GM23338 (cell line): ENCODE data around the gene CACNA1F. TPM values are rescaled to one million over a fixed set of nuclear protein-coding genes. Genes with fewer than 3 reads are reported as not detected.

Experiments
- ATAC-seq: fragments of 200-7000 bp; cut with Tn5 transposase; 3 replicates; pipeline ENCODE4 v1.9.1; 2020
- DNase-seq: peaks from one replicate; pipeline ENCODE4 v3.0.0-alpha.2; 2015; ENCODE audit warnings: low spot score
- H2AFZ ChIP-seq: fragments of 200-600 bp; sonication (generic); 2 replicates; pipeline ENCODE4 v1.8.0; 2016; ENCODE audit warnings: antibody characterized with exemption, mild to moderate bottlenecking, moderate library complexity
- H3F3A ChIP-seq: fragments of 200-600 bp; sonication (generic); replicated peaks from 2 replicates; pipeline ENCODE4 v1.8.0; 2017; ENCODE audit warnings: antibody characterized with exemption, mixed run types, low read depth
- H3K27ac ChIP-seq: fragments of 200-600 bp; sonication (generic); 2 replicates; pipeline ENCODE4 v1.6.1; 2016; ENCODE audit warnings: low read depth
- H3K27me3 ChIP-seq: fragments of 200-600 bp; sonication (generic); 2 replicates; pipeline ENCODE4 v1.8.0; 2016; ENCODE audit warnings: mild to moderate bottlenecking, mixed run types, moderate library complexity; ENCODE audit not compliant: insufficient read depth
- H3K36me3 ChIP-seq: fragments of 200-600 bp; sonication (generic); 2 replicates; pipeline ENCODE4 v1.8.0; 2016; ENCODE audit warnings: mild to moderate bottlenecking; ENCODE audit not compliant: insufficient read depth
- H3K4me1 ChIP-seq: fragments of 200-600 bp; sonication (generic); 2 replicates; pipeline ENCODE4 v1.8.0; 2016; ENCODE audit warnings: mild to moderate bottlenecking, moderate library complexity; ENCODE audit not compliant: insufficient read depth
- H3K4me2 ChIP-seq: fragments of 200-600 bp; sonication (generic); 2 replicates; pipeline ENCODE4 v1.7.1; 2017; ENCODE audit warnings: mixed run types
- H3K4me3 ChIP-seq: fragments of 200-600 bp; sonication (generic); 2 replicates; pipeline ENCODE4 v1.6.1; 2016; ENCODE audit warnings: mixed run types
- H3K79me2 ChIP-seq: fragments of 200-600 bp; sonication (generic); replicated peaks from 2 replicates; pipeline ENCODE4 v1.8.0; 2017; ENCODE audit warnings: mild to moderate bottlenecking; ENCODE audit not compliant: insufficient read depth
- H3K9me2 ChIP-seq: fragments of 200-600 bp; sonication (generic); 2 replicates; pipeline ENCODE4 v1.8.0; 2017; ENCODE audit not compliant: insufficient read depth
- H4K20me1 ChIP-seq: fragments of 200-600 bp; sonication (generic); replicated peaks from 2 replicates; pipeline ENCODE4 v1.8.0; 2017; ENCODE audit warnings: mild to moderate bottlenecking; ENCODE audit not compliant: insufficient read depth
- H3K27ac Mint-ChIP-seq: 2 replicates; pipeline ENCODE4 v1.8.0; 2020; ENCODE audit warnings: inconsistent platforms, mild to moderate bottlenecking, moderate library complexity, mixed read lengths
- H3K27me3 Mint-ChIP-seq: 3 replicates; pipeline ENCODE4 v1.8.0; 2022; ENCODE audit warnings: low read depth, mild to moderate bottlenecking, moderate library complexity, mixed read lengths, inconsistent platforms; ENCODE audit not compliant: insufficient read depth, poor library complexity
- H3K36me3 Mint-ChIP-seq: 3 replicates; pipeline ENCODE4 v1.8.0; 2021; ENCODE audit warnings: low read depth, mild to moderate bottlenecking, inconsistent platforms, moderate library complexity, mixed read lengths
- H3K4me1 Mint-ChIP-seq: 3 replicates; pipeline ENCODE4 v1.8.0; 2020; ENCODE audit warnings: mild to moderate bottlenecking, inconsistent platforms, mixed read lengths
- H3K4me3 Mint-ChIP-seq: 3 replicates; pipeline ENCODE4 v1.8.0; 2021; ENCODE audit warnings: moderate library complexity, mild to moderate bottlenecking, inconsistent platforms, mixed read lengths
- H3K9me3 Mint-ChIP-seq: 3 replicates; pipeline ENCODE4 v1.8.0; 2020; ENCODE audit warnings: moderate library complexity, mild to moderate bottlenecking, inconsistent platforms, mixed read lengths
- CREB1 ChIP-seq: fragments of 250-450 bp; sonication (Bioruptor Pico); IDR thresholded peaks from 2 replicates; pipeline ENCODE4 v1.5.0; 2020; ENCODE audit warnings: low read depth, mild to moderate bottlenecking, moderate library complexity
- EZH2 ChIP-seq: fragments of 200-600 bp; sonication (generic); IDR thresholded peaks from one replicate; pipeline ENCODE4 v1.8.0; 2017; ENCODE audit warnings: antibody characterized with exemption, mild to moderate bottlenecking, low read depth; ENCODE audit not compliant: unreplicated experiment
- JUNB ChIP-seq: IDR thresholded peaks from one replicate; pipeline ENCODE4 v1.6.1; 2016; ENCODE audit warnings: antibody characterized with exemption; ENCODE audit not compliant: unreplicated experiment
- NANOG ChIP-seq: IDR thresholded peaks from 2 replicates; pipeline ENCODE4 v1.6.1; 2016; ENCODE audit warnings: antibody characterized with exemption, borderline replicate concordance
- STAT1 ChIP-seq: IDR thresholded peaks from one replicate; pipeline ENCODE4 v1.6.1; 2016; ENCODE audit warnings: antibody characterized with exemption; ENCODE audit not compliant: unreplicated experiment
- ZNF114 ChIP-seq: fragments of 250-450 bp; sonication (Bioruptor Pico); IDR thresholded peaks from 2 replicates; pipeline ENCODE4 v1.5.0; 2020; ENCODE audit warnings: mild to moderate bottlenecking, moderate library complexity
- ZNF331 ChIP-seq: fragments of 250-450 bp; sonication (Bioruptor Pico); IDR thresholded peaks from 2 replicates; pipeline ENCODE4 v1.5.0; 2020; ENCODE audit warnings: low read depth, mild to moderate bottlenecking, moderate library complexity
- polyA plus RNA-seq: library from polyadenylated mRNA; unstranded; fragments of >200 nt; fragmentation: Nextera tagmentation; extraction: Ambion mirVana; gene quantifications from 2 replicates; pipeline ENCODE4 v1.2.1, GENCODE V29; 2016
- total RNA-seq: library from RNA; depleted of rRNA; stranded (reverse); fragments of >200 nt; shearing (Covaris generic); gene quantifications from 2 replicates; pipeline ENCODE4 v1.2.3, GENCODE V29; 2014
- TF ChIP-seq, protein P1 (sequence below): fragments of 250-450 bp; sonication (Bioruptor Pico); IDR thresholded peaks from 2 replicates; pipeline ENCODE4 v1.5.0; 2020; ENCODE audit warnings: mild to moderate bottlenecking, moderate library complexity

The CACNA1F gene
- total and polyA plus RNA-seq, 2 experiments from 2014 or later, result 0.44 to 0.90 TPM

DNA sequence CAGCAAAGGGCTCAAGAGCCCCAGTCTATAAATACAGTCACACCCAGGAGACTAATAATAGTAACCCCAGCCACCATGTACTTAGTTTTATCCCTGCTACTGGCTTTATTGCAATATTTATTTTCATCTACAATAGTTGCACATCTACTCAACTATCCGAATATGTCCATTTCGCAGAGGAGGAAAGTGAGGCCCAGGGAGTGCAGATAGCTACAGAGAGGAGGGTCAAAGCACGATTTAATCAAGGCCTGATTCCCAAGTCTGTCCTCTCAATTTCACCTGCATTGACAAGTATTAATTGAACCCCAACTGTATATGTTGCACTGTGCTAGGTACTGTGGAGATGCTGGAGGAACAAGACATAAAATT is 65.4 kb downstream of the CACNA1F start:
- Histone ChIP-seq H3K27me3 (peaks cover 58% of the 10 kb centered on the region), H3K4me1 (no peaks in the 10 kb centered on the region; the same call in 1 of the 2 replicates), H3K27ac (no peak overlapping the region), H4K20me1 (no peaks in the 10 kb centered on the region), H3K79me2 (no peaks in the 10 kb centered on the region), H3K4me3 (peak overlapping the region; percentile 59), H3K36me3 (no peaks in the 10 kb centered on the region), H2AFZ (no peak overlapping the region; the same call in 1 of the 2 replicates), H3K4me2 (peak overlapping the region; percentile 86), H3F3A (no peaks in the 10 kb centered on the region), H3K9me2 (no peaks in the 10 kb centered on the region)
- Mint-ChIP-seq H3K4me3 (peak overlapping the region; percentile 72), H3K36me3 (no peaks in the 10 kb centered on the region), H3K27ac (no peak overlapping the region), H3K9me3 (no peaks in the 10 kb centered on the region; the same call in 2 of the 3 replicates), H3K4me1 (peaks cover 15% of the 10 kb centered on the region), H3K27me3 (peaks cover 28% of the 10 kb centered on the region)
- ATAC-seq (no peak), DNase-seq (no peak)
- no peak for TF ChIP-seq CREB1 (CRISPR knock-in tag)
- TF ChIP-seq EZH2, result no peak
- no peak for TF ChIP-seq STAT1
- no peak for TF ChIP-seq JUNB
- TF ChIP-seq NANOG, result no peak
- no peak for TF ChIP-seq ZNF331 (CRISPR knock-in tag)
- TF ChIP-seq, protein P1, sequence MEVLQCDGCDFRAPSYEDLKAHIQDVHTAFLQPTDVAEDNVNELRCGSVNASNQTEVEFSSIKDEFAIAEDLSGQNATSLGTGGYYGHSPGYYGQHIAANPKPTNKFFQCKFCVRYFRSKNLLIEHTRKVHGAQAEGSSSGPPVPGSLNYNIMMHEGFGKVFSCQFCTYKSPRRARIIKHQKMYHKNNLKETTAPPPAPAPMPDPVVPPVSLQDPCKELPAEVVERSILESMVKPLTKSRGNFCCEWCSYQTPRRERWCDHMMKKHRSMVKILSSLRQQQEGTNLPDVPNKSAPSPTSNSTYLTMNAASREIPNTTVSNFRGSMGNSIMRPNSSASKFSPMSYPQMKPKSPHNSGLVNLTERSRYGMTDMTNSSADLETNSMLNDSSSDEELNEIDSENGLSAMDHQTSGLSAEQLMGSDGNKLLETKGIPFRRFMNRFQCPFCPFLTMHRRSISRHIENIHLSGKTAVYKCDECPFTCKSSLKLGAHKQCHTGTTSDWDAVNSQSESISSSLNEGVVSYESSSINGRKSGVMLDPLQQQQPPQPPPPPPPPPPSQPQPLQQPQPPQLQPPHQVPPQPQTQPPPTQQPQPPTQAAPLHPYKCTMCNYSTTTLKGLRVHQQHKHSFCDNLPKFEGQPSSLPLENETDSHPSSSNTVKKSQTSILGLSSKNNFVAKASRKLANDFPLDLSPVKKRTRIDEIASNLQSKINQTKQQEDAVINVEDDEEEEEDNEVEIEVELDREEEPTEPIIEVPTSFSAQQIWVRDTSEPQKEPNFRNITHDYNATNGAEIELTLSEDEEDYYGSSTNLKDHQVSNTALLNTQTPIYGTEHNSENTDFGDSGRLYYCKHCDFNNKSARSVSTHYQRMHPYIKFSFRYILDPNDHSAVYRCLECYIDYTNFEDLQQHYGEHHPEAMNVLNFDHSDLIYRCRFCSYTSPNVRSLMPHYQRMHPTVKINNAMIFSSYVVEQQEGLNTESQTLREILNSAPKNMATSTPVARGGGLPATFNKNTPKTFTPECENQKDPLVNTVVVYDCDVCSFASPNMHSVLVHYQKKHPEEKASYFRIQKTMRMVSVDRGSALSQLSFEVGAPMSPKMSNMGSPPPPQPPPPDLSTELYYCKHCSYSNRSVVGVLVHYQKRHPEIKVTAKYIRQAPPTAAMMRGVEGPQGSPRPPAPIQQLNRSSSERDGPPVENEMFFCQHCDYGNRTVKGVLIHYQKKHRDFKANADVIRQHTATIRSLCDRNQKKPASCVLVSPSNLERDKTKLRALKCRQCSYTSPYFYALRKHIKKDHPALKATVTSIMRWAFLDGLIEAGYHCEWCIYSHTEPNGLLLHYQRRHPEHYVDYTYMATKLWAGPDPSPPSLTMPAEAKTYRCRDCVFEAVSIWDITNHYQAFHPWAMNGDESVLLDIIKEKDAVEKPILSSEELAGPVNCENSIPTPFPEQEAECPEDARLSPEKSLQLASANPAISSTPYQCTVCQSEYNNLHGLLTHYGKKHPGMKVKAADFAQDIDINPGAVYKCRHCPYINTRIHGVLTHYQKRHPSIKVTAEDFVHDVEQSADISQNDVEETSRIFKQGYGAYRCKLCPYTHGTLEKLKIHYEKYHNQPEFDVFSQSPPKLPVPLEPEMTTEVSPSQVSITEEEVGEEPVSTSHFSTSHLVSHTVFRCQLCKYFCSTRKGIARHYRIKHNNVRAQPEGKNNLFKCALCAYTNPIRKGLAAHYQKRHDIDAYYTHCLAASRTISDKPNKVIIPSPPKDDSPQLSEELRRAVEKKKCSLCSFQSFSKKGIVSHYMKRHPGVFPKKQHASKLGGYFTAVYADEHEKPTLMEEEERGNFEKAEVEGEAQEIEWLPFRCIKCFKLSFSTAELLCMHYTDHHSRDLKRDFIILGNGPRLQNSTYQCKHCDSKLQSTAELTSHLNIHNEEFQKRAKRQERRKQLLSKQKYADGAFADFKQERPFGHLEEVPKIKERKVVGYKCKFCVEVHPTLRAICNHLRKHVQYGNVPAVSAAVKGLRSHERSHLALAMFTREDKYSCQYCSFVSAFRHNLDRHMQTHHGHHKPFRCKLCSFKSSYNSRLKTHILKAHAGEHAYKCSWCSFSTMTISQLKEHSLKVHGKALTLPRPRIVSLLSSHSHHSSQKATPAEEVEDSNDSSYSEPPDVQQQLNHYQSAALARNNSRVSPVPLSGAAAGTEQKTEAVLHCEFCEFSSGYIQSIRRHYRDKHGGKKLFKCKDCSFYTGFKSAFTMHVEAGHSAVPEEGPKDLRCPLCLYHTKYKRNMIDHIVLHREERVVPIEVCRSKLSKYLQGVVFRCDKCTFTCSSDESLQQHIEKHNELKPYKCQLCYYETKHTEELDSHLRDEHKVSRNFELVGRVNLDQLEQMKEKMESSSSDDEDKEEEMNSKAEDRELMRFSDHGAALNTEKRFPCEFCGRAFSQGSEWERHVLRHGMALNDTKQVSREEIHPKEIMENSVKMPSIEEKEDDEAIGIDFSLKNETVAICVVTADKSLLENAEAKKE, result no peak
- no peak for TF ChIP-seq ZNF114
